ENCODE data around the gene SEC16A. TPM values are rescaled to one million over a fixed set of nuclear protein-coding genes. Genes with fewer than 3 reads are reported as not detected.

The SEC16A gene
- total RNA-seq, 1 experiment from 2014 or later: 56.4 TPM

- H3T11ph ChIP-seq (ENCODE audit: low read length): no peak overlapping the region
- no peak for TF ChIP-seq CTCF (conservative IDR thresholded peaks at IDR 0.05)
- no peaks in the 10 kb centered on the region for H3K4me1 ChIP-seq (ENCODE audit: insufficient read depth, low read length)
- H3K18ac ChIP-seq (ENCODE audit: insufficient read length, low read depth, low read length): no peak overlapping the region
- peaks cover 2% of the 10 kb centered on the region; the same call in 1 of the 2 replicates for H3K79me2 ChIP-seq (ENCODE audit: insufficient read depth, low read length)
- H2AK5ac ChIP-seq (ENCODE audit: insufficient read length, low read length): no peak overlapping the region
- H3K79me1 ChIP-seq (ENCODE audit: insufficient read depth, low read depth, low read length, poor library complexity, severe bottlenecking): peaks cover 2% of the 10 kb centered on the region
- Mint-ChIP-seq H3K27ac (no peak overlapping the region), H3K4me1 (peaks cover 9 to 11% of the 10 kb centered on the region in 2 experiments), H3K27me3 (ENCODE audit: low read depth) (no peaks in the 10 kb centered on the region), H3K36me3 (ENCODE audit: insufficient read depth in 1 of 3, low read depth in 3 of 3) (peaks cover 22 to 65% (median 53%) of the 10 kb centered on the region in 3 experiments), H3K4me3 (no peak overlapping the region), H3K9me3 (no peaks in the 10 kb centered on the region)
- no peak overlapping the region for H2BK12ac ChIP-seq (ENCODE audit: insufficient read length, low read depth, low read length)
- H3K9ac ChIP-seq (ENCODE audit: extremely low read depth, insufficient read length, low read length): no peak overlapping the region
- no peak overlapping the region for H4K8ac ChIP-seq (replicated peaks; ENCODE audit: insufficient read length, low read depth, low read length)
- no peak overlapping the region for H3K56ac ChIP-seq (ENCODE audit: insufficient read length, low read depth, low read length)
- H2BK5ac ChIP-seq (ENCODE audit: insufficient read length, low read length): no peak overlapping the region
- no peak overlapping the region for H2AFZ ChIP-seq (ENCODE audit: low read length)
- H3K23me2 ChIP-seq (ENCODE audit: insufficient read length, low read depth, low read length, poor library complexity, severe bottlenecking): peaks cover 14% of the 10 kb centered on the region
- no peaks in the 10 kb centered on the region for H3K27me3 ChIP-seq (ENCODE audit: insufficient read depth, low read length)
- peaks cover 2% of the 10 kb centered on the region for H4K20me1 ChIP-seq (ENCODE audit: control insufficient read depth, insufficient read depth, insufficient read length)
- H2BK120ac ChIP-seq (ENCODE audit: low read depth, low read length, poor library complexity, severe bottlenecking): no peak overlapping the region
- no CpG with 5 or more reads among the region's 5 CpGs for WGBS (ENCODE audit: extremely low coverage, insufficient read length, low lambda C conversion rate)
- H3K4ac ChIP-seq (ENCODE audit: low read depth, low read length): no peak overlapping the region
- H3K23ac ChIP-seq (ENCODE audit: insufficient read length, low read depth, low read length): no peak overlapping the region
- no peak for DNase-seq
- no peak overlapping the region for H4K5ac ChIP-seq (ENCODE audit: insufficient read length, low read depth, low read length)
- no peak overlapping the region for H2BK15ac ChIP-seq (ENCODE audit: low read depth, low read length)
- H2BK20ac ChIP-seq (ENCODE audit: low read depth, low read length, poor library complexity, severe bottlenecking): no peak overlapping the region
- H4K91ac ChIP-seq (ENCODE audit: insufficient read length, low read depth, low read length): no peak overlapping the region
- no peak overlapping the region for H3K4me2 ChIP-seq (ENCODE audit: insufficient read depth, insufficient read length, low read length)
- no peak overlapping the region for H3K27ac ChIP-seq (ENCODE audit: insufficient read length, low read depth, low read length)
- H3K9me3 ChIP-seq (ENCODE audit: control insufficient read depth, low read depth, low read length): no peaks in the 10 kb centered on the region
- no peak overlapping the region for H3K14ac ChIP-seq (ENCODE audit: insufficient read depth, low read length)
Observed at GRCh38 chr9:136442265-136442664, 40.6 kb downstream of the SEC16A start.
